Stimulated activated naive CD8-positive, alpha-beta T cell treated with anti-CD3 and anti-CD28 coated beads, Interleukin-15, amount 100 ng/mL, for 72 hours (primary cell): ENCODE data around the gene PSENEN.

Source experiments
- ATAC-seq: fragments of 150-1000 bp; cut with Tn5 transposase; 2 replicates; pipeline ENCODE4 v1.10.0; 2021; ENCODE audit warnings: mild to moderate bottlenecking, moderate library complexity
- DNase-seq, 2 donors: peaks; one replicate each; pipeline ENCODE4 v3.0.0; 2021 to 2022
- H3K27ac Mint-ChIP-seq, 2 donors: one replicate each; pipeline ENCODE4 v1.8.0; 2022; ENCODE audit warnings: mild to moderate bottlenecking in 2 of 2, mixed read lengths in 2 of 2, moderate library complexity in 2 of 2
- H3K27me3 Mint-ChIP-seq: one replicate; pipeline ENCODE4 v1.8.0; 2022; ENCODE audit warnings: mixed read lengths
- H3K4me1 Mint-ChIP-seq: one replicate; pipeline ENCODE4 v1.8.0; 2022; ENCODE audit warnings: mild to moderate bottlenecking, mixed read lengths
- H3K4me3 Mint-ChIP-seq, 2 donors: one replicate each; pipeline ENCODE4 v1.8.0; 2022; ENCODE audit warnings: mild to moderate bottlenecking in 2 of 2, mixed read lengths in 2 of 2, moderate library complexity in 1 of 2
- H3K9me3 Mint-ChIP-seq, 2 donors: one replicate each; pipeline ENCODE4 v1.8.0; 2022; ENCODE audit warnings: mixed read lengths in 2 of 2

PSENEN gene

DNA sequence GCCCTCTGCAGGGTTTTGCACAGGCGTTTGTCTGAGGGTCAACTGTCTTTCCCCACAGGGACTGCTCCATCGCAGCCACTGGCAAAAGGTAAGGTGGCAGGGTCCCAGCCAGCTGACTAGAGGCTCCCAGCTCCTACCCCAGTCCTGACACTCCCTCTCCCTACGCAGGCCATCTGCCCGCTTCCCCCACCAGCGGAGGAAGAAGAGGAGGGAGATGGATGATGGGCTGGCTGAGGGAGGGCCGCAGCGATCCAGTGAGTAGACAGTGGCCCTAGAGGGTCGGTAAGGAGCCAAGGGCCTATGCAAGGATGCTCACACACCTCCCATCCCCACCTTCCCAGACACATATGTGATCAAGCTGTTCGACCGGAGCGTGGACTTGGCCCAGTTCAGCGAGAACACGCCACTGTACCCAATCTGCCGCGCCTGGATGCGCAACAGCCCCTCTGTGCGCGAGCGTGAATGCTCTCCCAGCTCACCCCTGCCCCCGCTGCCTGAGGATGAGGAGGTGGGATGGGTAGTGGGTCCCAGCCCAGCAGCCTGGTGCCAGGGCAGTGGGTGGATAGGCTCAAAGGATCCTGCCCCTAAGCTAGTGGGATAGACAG lies 7.4 kb downstream of the PSENEN start:
- peaks cover 13% of the 10 kb centered on the region for H3K27me3 Mint-ChIP-seq
- H3K9me3 Mint-ChIP-seq: no peaks in the 10 kb centered on the region
- DNase-seq: no peak
- ATAC-seq: no peak
- no peak overlapping the region for H3K4me3 Mint-ChIP-seq
- peaks cover 53% of the 10 kb centered on the region for H3K4me1 Mint-ChIP-seq
- H3K27ac Mint-ChIP-seq: no peak overlapping the region

GRCh38 chr19:35753634-35754369 lies 8.4 kb downstream of the PSENEN start:
- no peak for DNase-seq
- no peak overlapping the region for H3K4me3 Mint-ChIP-seq
- H3K27ac Mint-ChIP-seq: no peak overlapping the region
- no peaks in the 10 kb centered on the region for H3K9me3 Mint-ChIP-seq
- peaks cover 13% of the 10 kb centered on the region for H3K27me3 Mint-ChIP-seq
- peaks cover 47% of the 10 kb centered on the region for H3K4me1 Mint-ChIP-seq
- ATAC-seq: no peak

- DNase-seq (no peak), ATAC-seq (no peak)
- Mint-ChIP-seq H3K9me3 (no peaks in the 10 kb centered on the region), H3K27me3 (peaks cover 13% of the 10 kb centered on the region), H3K4me3 (peak overlapping the region in 1 of 2 donors; percentile 30), H3K27ac (no peak overlapping the region), H3K4me1 (peaks cover 47% of the 10 kb centered on the region)
Measured at GRCh38 chr19:35754370-35755130, 9.1 kb downstream of the PSENEN start.

DNA sequence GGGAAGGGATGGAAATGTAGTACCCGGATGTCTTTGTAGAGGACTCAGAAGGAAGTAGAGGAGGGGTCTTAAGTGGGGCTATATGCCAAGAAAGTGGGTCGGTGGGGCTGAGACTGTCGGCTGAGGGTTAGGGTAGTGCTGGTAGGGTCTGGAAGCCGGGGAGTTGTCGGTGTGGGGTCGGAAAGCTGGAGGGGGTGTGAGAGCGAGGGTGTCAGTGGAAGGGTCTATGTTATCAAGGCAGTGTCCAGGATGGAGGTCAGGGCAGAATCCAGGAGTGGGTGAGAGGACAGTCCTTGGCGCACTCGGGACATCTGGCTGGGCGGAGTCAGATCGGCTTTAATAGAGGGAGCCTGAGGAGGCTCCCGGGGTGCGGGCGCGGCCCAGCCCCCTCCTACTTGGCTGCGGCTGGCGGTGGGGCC lies 9.7 kb downstream of the PSENEN start:
- ATAC-seq (no peak), DNase-seq (no peak)
- peak overlapping the region; percentile 30 to 94 for H3K4me3 Mint-ChIP-seq
- H3K27ac Mint-ChIP-seq: peak overlapping the region in 1 of 2 donors; percentile 52
- H3K9me3 Mint-ChIP-seq: no peaks in the 10 kb centered on the region
- peaks cover 47% of the 10 kb centered on the region for H3K4me1 Mint-ChIP-seq
- peaks cover 13% of the 10 kb centered on the region for H3K27me3 Mint-ChIP-seq

DNA sequence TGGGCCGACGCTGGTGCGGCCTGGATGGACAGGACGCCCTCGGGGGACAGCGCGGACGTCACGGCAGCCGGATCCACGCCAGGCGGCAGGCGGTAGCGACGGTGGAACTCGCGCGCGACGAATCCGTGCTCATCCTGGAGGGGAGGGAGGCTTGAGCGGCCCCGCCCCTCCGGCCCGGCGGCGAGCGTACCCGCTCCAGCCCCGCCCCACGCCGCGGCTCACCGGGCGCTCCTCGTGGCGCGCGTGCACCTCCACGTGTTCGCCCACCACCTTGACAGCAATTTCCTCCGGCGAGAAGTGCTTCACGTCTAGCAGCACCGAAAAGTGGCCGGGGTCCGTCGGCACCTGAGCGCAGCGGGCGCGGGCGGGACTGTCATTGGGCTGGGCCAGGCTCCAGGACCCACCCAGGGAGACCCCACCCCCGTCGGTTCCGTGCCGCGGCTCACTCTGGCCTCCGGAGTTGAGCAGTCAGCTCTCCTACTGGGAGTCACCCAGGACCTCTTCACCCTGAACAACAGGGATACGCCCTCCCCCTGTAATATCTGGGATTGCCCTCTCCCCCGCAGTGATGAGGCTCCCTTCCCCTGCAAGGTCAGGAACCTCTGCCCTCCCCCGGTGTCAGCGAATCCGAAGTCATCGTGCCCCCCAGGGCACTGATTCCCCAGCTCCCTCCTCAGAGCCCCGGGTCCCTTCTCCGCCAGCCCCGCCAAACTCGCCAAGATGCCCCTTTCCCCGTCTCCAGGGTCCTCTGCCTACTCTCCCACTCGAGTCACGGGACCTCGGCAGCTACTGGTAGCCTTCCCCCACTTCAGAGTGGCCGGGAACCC lies 10.3 kb downstream of the PSENEN start:
- H3K27me3 Mint-ChIP-seq: peaks cover 13% of the 10 kb centered on the region
- ATAC-seq: no peak
- peak overlapping the region in 1 of 2 donors; percentile 35 for H3K27ac Mint-ChIP-seq

GRCh38 chr19:35756377-35757230 lies 11.2 kb downstream of the PSENEN start, which contains the start of gene HSPB6:
TSS of gene HSPB6 (minus strand) at chr19:35757029. CDS start at chr19:35757008, 21 bp downstream.
- no peak for DNase-seq
- H3K4me3 Mint-ChIP-seq: peak within 1 kb of the TSS; percentile 94 to 98
- no peaks in the 10 kb centered on the region for H3K9me3 Mint-ChIP-seq
- H3K27ac Mint-ChIP-seq: peak within 1 kb of the TSS; percentile 95 to 99
- H3K4me1 Mint-ChIP-seq: peaks cover 43% of the 10 kb centered on the region
- ATAC-seq: no peak
- H3K27me3 Mint-ChIP-seq: peaks cover 13% of the 10 kb centered on the region

More for the DNA sequence above, 10.3 kb downstream of the PSENEN start:
- Mint-ChIP-seq H3K9me3 (no peaks in the 10 kb centered on the region), H3K4me3 (peak overlapping the region; percentile 75 to 94), H3K4me1 (peaks cover 43% of the 10 kb centered on the region)
- DNase-seq: peak; percentile 49 to 55

- Mint-ChIP-seq H3K4me1 (peaks cover 43% of the 10 kb centered on the region), H3K27ac (peak overlapping the region; percentile 95 to 99), H3K9me3 (no peaks in the 10 kb centered on the region), H3K27me3 (peaks cover 13% of the 10 kb centered on the region), H3K4me3 (peak overlapping the region; percentile 94 to 98)
- DNase-seq (peak; percentile 66), ATAC-seq (peak; percentile 44)
Measured at GRCh38 chr19:35757231-35757748, 11.8 kb downstream of the PSENEN start.

GRCh38 chr19:35757749-35758608 lies 12.5 kb downstream of the PSENEN start, which contains the start of gene PROSER3:
TSS of gene PROSER3 (plus strand) at chr19:35758176. CDS start at chr19:35758216, 40 bp downstream.
- ATAC-seq: peak; percentile 97
- peak; percentile 98 to 100 for DNase-seq
- Mint-ChIP-seq H3K4me3 (peak within 1 kb of the TSS; percentile 94 to 98), H3K4me1 (peaks cover 43% of the 10 kb centered on the region), H3K9me3 (no peaks in the 10 kb centered on the region), H3K27ac (peak within 1 kb of the TSS; percentile 95 to 99), H3K27me3 (peaks cover 13% of the 10 kb centered on the region)

DNA sequence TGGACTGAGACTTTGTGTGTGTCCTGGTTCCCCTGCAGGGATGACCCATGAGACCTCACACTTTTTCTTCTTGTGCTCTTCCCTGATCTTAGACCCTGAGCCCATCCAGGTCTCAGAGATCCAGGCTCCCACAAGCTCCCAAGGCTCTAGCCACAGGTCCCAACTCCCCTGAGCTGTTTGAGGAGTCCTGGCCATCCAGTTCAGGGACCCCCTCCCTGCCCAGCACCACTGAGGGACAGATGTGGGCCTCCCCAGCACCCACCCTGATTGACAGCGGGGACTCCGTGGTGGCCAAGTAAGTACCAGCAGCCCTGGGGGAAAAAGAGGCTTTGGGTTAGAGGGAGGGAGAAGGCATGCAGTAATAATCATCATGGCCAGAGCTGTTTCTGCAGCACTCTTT lies 14.2 kb downstream of the PSENEN start:
- Mint-ChIP-seq H3K27me3 (peaks cover 13% of the 10 kb centered on the region), H3K4me3 (peak overlapping the region; percentile 94 to 98), H3K27ac (peak overlapping the region in 1 of 2 donors; percentile 80), H3K9me3 (no peaks in the 10 kb centered on the region), H3K4me1 (peaks cover 42% of the 10 kb centered on the region)
- ATAC-seq (no peak), DNase-seq (no peak)

- no peak overlapping the region for H3K27ac Mint-ChIP-seq
- DNase-seq: no peak
- no peak overlapping the region for H3K4me3 Mint-ChIP-seq
- no peaks in the 10 kb centered on the region for H3K9me3 Mint-ChIP-seq
- H3K4me1 Mint-ChIP-seq: peaks cover 32% of the 10 kb centered on the region
- no peak for ATAC-seq
- peaks cover 13% of the 10 kb centered on the region for H3K27me3 Mint-ChIP-seq
Measured at GRCh38 chr19:35760711-35761349, 15.4 kb downstream of the PSENEN start.

- Mint-ChIP-seq H3K27ac (no peak overlapping the region), H3K27me3 (no peaks in the 10 kb centered on the region), H3K4me1 (peaks cover 11% of the 10 kb centered on the region), H3K4me3 (no peak overlapping the region), H3K9me3 (no peaks in the 10 kb centered on the region)
- DNase-seq: no peak
- no peak for ATAC-seq
Measured at GRCh38 chr19:35764432-35765315, 19.2 kb downstream of the PSENEN start.

DNA sequence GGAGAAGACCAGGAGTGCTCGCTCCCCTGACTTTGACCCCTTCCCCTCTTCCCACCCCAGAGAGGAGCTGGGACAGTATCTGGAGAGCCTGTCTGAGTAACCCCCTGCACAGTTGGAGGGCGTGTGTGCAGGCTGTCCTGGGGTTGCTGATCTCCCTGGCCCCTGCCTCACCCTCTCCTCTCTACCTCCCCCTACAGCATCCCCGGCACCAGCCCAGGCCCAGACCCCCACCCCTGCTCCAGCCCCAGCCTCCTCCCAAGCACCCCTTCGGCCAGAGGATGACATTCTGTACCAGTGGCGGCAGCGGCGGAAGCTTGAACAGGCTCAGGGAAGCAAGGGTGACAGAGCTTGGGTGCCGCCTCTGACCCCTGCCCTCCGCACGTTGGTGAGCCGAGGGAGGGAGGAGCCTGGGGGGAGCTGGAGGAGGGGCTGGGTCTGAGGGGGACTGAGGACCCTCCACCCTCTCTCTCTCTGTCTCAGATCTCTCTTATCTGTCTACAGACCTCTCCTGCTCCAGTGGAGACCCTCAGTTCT lies 21.2 kb downstream of the PSENEN start:
- Mint-ChIP-seq H3K4me3 (no peak overlapping the region), H3K27ac (peak overlapping the region in 1 of 2 donors; percentile 19), H3K4me1 (peaks cover 7% of the 10 kb centered on the region), H3K9me3 (no peaks in the 10 kb centered on the region), H3K27me3 (no peaks in the 10 kb centered on the region)
- DNase-seq (no peak), ATAC-seq (peak; percentile 55)
